Lower leg skin (tissue), 3 donors: ENCODE measurements around the gene RGL3.

ENCODE experiments used
- POLR2A ChIP-seq, 2 donors: fragments of 450-650 bp; IDR thresholded peaks; one replicate each; pipeline ENCODE4 v1.6.1; 2016 to 2017; ENCODE audit warnings: antibody characterized with exemption in 2 of 2, mild to moderate bottlenecking in 1 of 2, moderate library complexity in 1 of 2
- TF ChIP-seq, protein P1 (sequence below), 3 donors: fragments of 450-650 bp; IDR thresholded peaks; one replicate each; pipeline ENCODE4 v1.5.1; 2016; ENCODE audit warnings: antibody characterized with exemption in 3 of 3, mild to moderate bottlenecking in 3 of 3, moderate library complexity in 2 of 3

DNA sequence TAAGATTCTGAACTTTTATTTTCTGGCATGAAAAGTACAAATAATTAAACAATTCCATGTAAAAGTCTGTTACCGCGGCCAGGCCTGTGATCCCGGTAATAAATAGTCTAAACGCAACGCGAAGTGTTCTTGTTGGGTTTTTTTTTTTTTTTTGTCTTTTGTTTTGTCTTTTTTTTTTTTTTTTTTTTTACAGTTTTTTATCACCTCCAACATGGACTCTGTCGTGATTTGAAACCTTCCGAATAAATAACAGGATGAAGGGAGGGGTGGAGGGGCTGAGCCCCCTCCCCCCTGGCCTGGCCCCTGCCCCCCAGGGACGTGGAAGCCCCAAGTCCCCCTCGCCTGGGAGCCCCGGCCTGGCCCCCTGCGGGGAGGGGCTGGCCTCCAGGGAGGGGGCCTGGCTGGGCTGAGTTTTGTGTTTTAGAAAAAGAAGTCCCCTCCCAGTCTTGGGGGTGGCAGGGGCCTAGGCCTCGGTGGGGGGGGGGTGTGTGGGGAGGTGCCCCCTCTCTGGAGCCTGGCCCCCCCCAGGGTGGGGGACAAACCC is 32.3 kb upstream of the RGL3 start:
- TF ChIP-seq, protein P1, sequence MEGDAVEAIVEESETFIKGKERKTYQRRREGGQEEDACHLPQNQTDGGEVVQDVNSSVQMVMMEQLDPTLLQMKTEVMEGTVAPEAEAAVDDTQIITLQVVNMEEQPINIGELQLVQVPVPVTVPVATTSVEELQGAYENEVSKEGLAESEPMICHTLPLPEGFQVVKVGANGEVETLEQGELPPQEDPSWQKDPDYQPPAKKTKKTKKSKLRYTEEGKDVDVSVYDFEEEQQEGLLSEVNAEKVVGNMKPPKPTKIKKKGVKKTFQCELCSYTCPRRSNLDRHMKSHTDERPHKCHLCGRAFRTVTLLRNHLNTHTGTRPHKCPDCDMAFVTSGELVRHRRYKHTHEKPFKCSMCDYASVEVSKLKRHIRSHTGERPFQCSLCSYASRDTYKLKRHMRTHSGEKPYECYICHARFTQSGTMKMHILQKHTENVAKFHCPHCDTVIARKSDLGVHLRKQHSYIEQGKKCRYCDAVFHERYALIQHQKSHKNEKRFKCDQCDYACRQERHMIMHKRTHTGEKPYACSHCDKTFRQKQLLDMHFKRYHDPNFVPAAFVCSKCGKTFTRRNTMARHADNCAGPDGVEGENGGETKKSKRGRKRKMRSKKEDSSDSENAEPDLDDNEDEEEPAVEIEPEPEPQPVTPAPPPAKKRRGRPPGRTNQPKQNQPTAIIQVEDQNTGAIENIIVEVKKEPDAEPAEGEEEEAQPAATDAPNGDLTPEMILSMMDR (IDR thresholded peaks at IDR 0.05), result no peak
- TF ChIP-seq POLR2A (IDR thresholded peaks at IDR 0.05), result no peak
